K562 treated with DMSO at 1 percent for 48 hours (cell line): ENCODE results near the gene LEAP2. TPM values are rescaled to one million over a fixed set of nuclear protein-coding genes. Genes with fewer than 3 reads are reported as not detected.

Experiments
- total RNA-seq: library from RNA; unstranded; fragments of 300-600 nt; gene quantifications from 2 replicates; pipeline ENCODE4 v1.2.3, GENCODE V29; 2022; ENCODE audit warnings: low replicate concordance; ENCODE audit errors: extremely low read depth

The LEAP2 gene, protein sequence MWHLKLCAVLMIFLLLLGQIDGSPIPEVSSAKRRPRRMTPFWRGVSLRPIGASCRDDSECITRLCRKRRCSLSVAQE
- total RNA-seq: not detected in 2 replicates

DNA sequence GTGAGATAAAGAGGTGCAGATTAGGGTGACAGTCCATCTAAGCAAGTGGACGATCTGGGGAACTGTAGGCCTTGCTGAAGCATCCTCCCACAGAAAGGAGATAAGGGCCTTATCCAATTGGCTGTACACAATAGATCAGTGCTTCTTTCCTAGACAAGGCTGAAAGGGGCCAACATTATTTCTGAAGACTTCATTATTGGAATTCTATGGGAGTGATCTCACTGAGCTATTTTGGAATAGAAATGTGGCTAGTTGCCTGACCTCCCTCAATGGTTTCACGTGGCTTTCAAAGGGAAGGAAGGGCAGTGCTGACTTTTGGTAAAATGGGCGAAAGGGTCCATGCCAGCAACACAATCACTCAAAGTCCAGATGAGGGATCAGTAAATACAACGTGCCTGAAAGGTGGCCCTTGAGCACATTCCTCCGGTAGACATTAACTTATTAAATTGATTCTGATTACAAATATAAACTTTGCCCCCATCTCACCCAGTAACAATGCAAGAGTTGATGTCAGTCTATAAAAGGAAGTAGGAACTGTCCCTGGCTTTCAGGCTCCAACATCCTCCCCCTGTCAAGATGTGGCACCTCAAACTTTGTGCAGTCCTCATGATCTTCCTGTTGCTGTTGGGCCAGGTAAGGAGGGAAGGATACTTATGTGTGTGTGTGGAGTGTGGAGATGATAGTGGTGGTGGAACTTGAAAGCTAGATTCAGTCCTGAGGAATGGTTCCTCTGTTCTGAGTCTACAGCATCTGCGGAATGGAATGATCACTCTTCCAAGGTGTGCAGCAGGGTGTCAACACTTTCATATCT, at the start of gene LEAP2:
TSS of gene LEAP2 (plus strand) at position 550 of the 811 bp plus-strand sequence. CDS start at position 577, 27 bp downstream.

GRCh38 chr5:132830436-132831094, 42.9 kb upstream of the LEAP2 start, which contains the start of gene SHROOM1:
Gene SHROOM1 (minus strand): TSS chr5:132830647. CDS start chr5:132826140, 4,507 bp downstream.

DNA sequence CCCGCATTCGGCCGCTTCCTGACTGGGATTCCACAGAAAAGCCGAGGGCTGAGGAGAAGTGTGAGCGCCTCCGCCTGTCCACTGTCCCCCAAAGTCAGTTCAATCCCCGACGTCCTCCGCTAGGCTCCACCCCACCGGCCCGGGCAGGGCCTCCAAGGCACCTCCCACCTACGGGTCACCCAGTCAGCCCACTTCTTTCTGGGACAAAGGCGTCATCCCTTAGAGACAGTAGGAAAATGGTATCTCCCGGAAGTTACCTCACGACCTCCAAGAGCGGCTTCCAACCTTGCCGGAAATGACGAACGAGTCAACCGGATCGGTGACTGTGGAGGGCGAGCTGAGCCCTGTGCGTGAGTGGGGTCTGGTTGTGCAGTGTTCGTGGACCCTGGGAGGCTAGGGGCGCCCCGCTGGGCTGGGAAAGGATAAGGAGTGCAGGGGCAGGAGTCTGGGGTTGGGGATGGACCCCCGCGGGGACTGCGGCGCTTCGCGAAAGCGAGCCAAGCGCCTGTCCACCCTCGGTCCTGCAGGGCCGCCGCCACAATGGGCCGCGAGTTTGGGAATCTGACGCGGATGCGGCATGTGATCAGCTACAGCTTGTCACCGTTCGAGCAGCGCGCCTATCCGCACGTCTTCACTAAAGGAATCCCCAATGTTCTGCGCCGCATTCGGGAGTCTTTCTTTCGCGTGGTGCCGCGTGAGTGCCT, 7.0 kb upstream of the LEAP2 start, which contains the start of the genes GDF9 and UQCRQ:
TSS of gene GDF9 (minus strand) at position 128 of the 704 bp plus-strand sequence. CDS start 1,936 bp downstream, outside the sequence.
TSS of gene UQCRQ (plus strand) at position 301 of the 704 bp plus-strand sequence. CDS start at position 541, 240 bp downstream.

Other genes starting within 250 kb of the LEAP2 start
- not detected in 2 replicates for gene IL13, start 215.5 kb upstream of the LEAP2 start, total RNA-seq
- not detected in 2 replicates for gene IL4, start 199.7 kb upstream of the LEAP2 start, total RNA-seq
- not detected in 2 replicates for gene KIF3A, start 136.1 kb upstream of the LEAP2 start, total RNA-seq
- gene CCNI2, start 126.2 kb upstream of the LEAP2 start, total RNA-seq: not detected in 2 replicates
- not detected in 2 replicates for gene SEPTIN8, start 96.4 kb upstream of the LEAP2 start, total RNA-seq
- not detected in 2 replicates for gene SOWAHA, start 60.4 kb upstream of the LEAP2 start, total RNA-seq
- not detected in 2 replicates for gene SHROOM1, start 43.0 kb upstream of the LEAP2 start, total RNA-seq
- not detected in 2 replicates for gene GDF9, start 7.2 kb upstream of the LEAP2 start, total RNA-seq
- gene UQCRQ, start 7.0 kb upstream of the LEAP2 start, total RNA-seq: not detected in 2 replicates
- not detected in 2 replicates for gene AFF4, start 90.0 kb downstream of the LEAP2 start, total RNA-seq
- not detected in 2 replicates for gene ZCCHC10, start 152.9 kb downstream of the LEAP2 start, total RNA-seq
- not detected in 2 replicates for gene HSPA4, start 178.3 kb downstream of the LEAP2 start, total RNA-seq